ENCODE results near the gene LRP5.
"Not testable (repeated sequence)": the region's sequence is repeated elsewhere in the genome, so short reads cannot be mapped to it uniquely, and the experiment has no call there.

LRP5 gene

DNA sequence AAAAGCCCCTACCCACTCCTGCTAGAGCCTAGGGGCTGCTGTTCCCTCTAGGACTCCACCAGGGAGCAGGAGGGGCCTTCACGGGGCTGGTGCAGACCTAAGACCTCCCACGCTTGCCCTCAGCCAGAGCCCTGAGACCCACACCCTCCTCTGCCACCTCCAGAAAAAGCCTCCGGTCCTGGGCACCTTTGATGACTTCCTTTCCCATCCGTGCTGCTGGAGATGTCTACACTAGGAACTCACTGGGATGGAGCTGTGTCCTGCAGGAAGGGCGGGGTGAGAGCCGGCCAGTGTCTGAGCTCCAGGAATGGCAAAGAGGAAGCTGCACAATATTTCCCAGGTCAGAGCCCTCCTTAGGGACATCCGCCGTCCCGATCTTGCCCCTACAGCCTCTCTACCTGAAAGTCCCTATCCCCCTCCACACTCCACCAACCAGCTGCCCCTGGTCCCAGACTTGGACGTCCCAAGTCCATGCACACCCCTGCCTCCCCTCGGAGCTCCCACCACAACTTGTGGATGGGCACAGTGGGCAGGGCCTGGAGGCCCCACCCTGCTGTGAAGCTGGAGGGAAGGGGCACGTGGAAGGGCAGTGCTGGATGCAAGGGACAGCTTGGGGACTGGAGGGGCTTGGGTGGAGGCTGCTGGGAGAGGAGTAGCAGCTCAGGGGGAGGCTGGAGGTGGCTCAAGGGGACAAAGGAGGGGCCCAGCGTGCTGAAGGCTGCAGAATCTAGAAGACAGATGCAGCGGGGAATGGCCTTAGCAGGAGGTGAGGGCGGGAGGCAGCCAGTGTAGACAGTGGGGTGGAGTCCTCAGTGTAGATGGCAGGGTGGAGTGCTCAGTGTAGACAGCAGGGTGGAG is 13.5 kb upstream of the LRP5 start:
- Histone ChIP-seq H2AFZ (ENCODE audit: low read depth) (no peak overlapping the region), H3K9ac (no peak overlapping the region), H4K20me1 (ENCODE audit: insufficient read depth) (no peaks in the 10 kb centered on the region), H3K36me3 (ENCODE audit: insufficient read depth) (no peaks in the 10 kb centered on the region), H3K4me1 (ENCODE audit: low read depth, poor library complexity, severe bottlenecking) (peaks cover 11% of the 10 kb centered on the region), H3K79me2 (ENCODE audit: insufficient read depth, low read depth) (no peaks in the 10 kb centered on the region), H3K4me2 (no peak overlapping the region), H3K27me3 (ENCODE audit: insufficient read depth, low read depth) (no peaks in the 10 kb centered on the region), H3K27ac (no peak overlapping the region), H3K4me3 (IDR thresholded peaks at IDR 0.05; ENCODE audit: insufficient read depth, low read depth, low read length) (no peak overlapping the region)
- TF ChIP-seq, protein P1, sequence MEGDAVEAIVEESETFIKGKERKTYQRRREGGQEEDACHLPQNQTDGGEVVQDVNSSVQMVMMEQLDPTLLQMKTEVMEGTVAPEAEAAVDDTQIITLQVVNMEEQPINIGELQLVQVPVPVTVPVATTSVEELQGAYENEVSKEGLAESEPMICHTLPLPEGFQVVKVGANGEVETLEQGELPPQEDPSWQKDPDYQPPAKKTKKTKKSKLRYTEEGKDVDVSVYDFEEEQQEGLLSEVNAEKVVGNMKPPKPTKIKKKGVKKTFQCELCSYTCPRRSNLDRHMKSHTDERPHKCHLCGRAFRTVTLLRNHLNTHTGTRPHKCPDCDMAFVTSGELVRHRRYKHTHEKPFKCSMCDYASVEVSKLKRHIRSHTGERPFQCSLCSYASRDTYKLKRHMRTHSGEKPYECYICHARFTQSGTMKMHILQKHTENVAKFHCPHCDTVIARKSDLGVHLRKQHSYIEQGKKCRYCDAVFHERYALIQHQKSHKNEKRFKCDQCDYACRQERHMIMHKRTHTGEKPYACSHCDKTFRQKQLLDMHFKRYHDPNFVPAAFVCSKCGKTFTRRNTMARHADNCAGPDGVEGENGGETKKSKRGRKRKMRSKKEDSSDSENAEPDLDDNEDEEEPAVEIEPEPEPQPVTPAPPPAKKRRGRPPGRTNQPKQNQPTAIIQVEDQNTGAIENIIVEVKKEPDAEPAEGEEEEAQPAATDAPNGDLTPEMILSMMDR (conservative IDR thresholded peaks at IDR 0.05; ENCODE audit: low read depth, low read length), result no peak

DNA sequence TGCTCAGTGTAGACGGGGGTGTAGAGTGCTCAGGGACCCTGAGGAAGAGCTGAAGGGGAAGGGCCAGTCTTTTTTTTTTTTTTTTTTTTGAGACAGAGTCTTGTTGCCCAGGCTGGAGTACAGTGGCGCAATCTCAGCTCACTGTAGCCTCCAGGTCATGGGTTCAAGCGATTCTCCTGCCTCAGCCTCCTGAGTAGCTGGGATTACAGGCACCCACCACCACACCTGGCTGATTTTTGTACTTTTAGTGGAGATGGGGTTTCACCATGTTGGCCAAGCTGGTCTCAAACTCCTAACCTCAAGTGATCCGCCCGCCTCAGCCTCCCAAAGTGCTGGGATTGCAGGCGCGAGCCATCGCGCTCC is 12.9 kb upstream of the LRP5 start:
- H3K36me3 ChIP-seq (ENCODE audit: insufficient read depth); H3K79me2 ChIP-seq (ENCODE audit: insufficient read depth, low read depth); H2AFZ ChIP-seq (ENCODE audit: low read depth); H3K4me3 ChIP-seq (IDR thresholded peaks at IDR 0.05; ENCODE audit: insufficient read depth, low read depth, low read length); H3K4me2 ChIP-seq; H3K9ac ChIP-seq; H3K27me3 ChIP-seq (ENCODE audit: insufficient read depth, low read depth); H4K20me1 ChIP-seq (ENCODE audit: insufficient read depth); H3K27ac ChIP-seq: not testable (repeated sequence)
- H3K4me1 ChIP-seq (ENCODE audit: low read depth, poor library complexity, severe bottlenecking), result peaks cover 11% of the 10 kb centered on the region

DNA sequence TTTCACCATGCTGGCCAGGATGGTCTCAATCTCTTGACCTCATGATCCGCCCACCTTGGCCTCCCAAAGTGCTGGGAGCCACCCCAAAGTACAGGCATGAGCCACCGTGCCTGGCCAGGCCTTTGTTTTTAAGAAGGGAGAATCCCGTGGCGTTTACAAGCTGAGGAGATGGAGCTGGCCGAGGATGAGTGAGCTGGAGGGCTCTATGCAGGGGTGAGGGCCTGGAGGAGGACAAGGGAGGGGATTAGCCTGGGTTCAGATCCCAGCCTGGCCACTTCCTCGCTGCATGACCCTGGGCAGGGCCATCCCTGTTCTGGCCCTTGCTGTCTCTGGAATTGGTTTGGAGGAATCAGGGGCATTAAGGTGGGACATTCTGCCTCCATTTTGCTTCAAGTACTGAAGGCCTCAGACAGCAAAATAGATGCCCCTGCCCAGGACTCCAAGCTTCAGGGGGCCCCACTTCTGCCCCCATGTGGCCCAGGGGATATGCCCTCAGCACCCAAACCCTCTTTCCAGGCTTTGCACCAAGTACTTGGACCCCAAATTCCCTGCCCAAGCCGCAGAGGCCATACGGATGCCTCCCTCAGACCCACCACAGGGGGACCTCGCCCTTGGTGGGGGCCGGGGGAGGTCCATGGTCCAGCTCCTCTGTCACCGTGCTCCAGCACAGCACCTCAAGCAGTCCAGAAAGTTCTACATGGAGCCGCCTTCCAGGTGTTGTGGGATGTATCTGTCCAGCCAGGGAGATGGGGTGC is 12.1 kb upstream of the LRP5 start:
- H4K20me1 ChIP-seq (ENCODE audit: insufficient read depth), result no peaks in the 10 kb centered on the region
- H3K4me2 ChIP-seq, result no peak overlapping the region
- H3K4me1 ChIP-seq (ENCODE audit: low read depth, poor library complexity, severe bottlenecking), result peaks cover 11% of the 10 kb centered on the region
- H2AFZ ChIP-seq (ENCODE audit: low read depth), result no peak overlapping the region
- TF ChIP-seq, protein P1 (conservative IDR thresholded peaks at IDR 0.05; ENCODE audit: low read depth, low read length), result no peak
- H3K36me3 ChIP-seq (ENCODE audit: insufficient read depth), result no peaks in the 10 kb centered on the region
- H3K27ac ChIP-seq, result no peak overlapping the region
- no peaks in the 10 kb centered on the region for H3K79me2 ChIP-seq (ENCODE audit: insufficient read depth, low read depth)
- H3K9ac ChIP-seq, result no peak overlapping the region
- no peak overlapping the region for H3K4me3 ChIP-seq (IDR thresholded peaks at IDR 0.05; ENCODE audit: insufficient read depth, low read depth, low read length)
- H3K27me3 ChIP-seq (ENCODE audit: insufficient read depth, low read depth), result no peaks in the 10 kb centered on the region

DNA sequence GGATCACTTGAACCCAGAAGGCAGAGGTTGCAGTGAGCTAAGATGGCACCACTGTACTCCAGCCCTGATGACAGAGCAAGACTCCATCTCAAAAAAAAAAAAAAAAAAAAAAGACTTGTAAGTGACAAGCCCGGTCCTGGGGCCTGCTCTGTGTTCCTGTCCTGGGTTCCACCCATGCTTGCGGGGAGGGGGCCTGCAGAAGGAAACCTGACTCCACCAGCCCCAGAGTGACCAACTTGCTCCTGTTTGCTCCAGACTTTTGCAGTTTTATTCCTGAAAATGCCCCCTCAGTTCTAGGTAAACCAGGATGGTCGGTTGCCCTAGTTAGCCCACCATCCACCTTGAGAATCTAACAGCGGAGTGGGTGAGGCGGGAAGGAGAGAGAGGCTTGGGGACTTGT is 10.1 kb upstream of the LRP5 start:
- H2AFZ ChIP-seq (ENCODE audit: low read depth), result no peak overlapping the region
- no peak overlapping the region for H3K9ac ChIP-seq
- H3K27ac ChIP-seq, result no peak overlapping the region

More for the DNA sequence above, 10.1 kb upstream of the LRP5 start:
- no peaks in the 10 kb centered on the region for H3K36me3 ChIP-seq (ENCODE audit: insufficient read depth)
- H3K27me3 ChIP-seq (ENCODE audit: insufficient read depth, low read depth), result no peaks in the 10 kb centered on the region
- no peaks in the 10 kb centered on the region for H3K79me2 ChIP-seq (ENCODE audit: insufficient read depth, low read depth)
- no peak overlapping the region for H3K4me3 ChIP-seq (IDR thresholded peaks at IDR 0.05; ENCODE audit: insufficient read depth, low read depth, low read length)
- TF ChIP-seq, protein P1 (conservative IDR thresholded peaks at IDR 0.05; ENCODE audit: low read depth, low read length), result no peak
- no peak overlapping the region for H3K4me2 ChIP-seq
- no peaks in the 10 kb centered on the region for H4K20me1 ChIP-seq (ENCODE audit: insufficient read depth)
- H3K4me1 ChIP-seq (ENCODE audit: low read depth, poor library complexity, severe bottlenecking), result peaks cover 10% of the 10 kb centered on the region

Data from KMS-11 (cell line).